Small intestine (tissue), 7 donors: Measurements from ENCODE around the gene ERMP1. TPM values are rescaled to one million over a fixed set of nuclear protein-coding genes. Genes with fewer than 3 reads are reported as not detected.
"Not testable (repeated sequence)": the region's sequence is repeated elsewhere in the genome, so short reads cannot be mapped to it uniquely, and the experiment has no call there.

ENCODE experiments used
- DNase-seq, 2 donors: peaks; one replicate each; pipeline versions ENCODE4 v3.0.0 to v3.0.0-alpha.2; 2013
- FAIRE-seq: peaks from 2 replicates; lab custom pipeline; 2012; peaks lifted over from hg19 to GRCh38; lab: Jason Lieb, UNC
- H3K27ac ChIP-seq, 3 donors: one replicate each; pipeline ENCODE4 v1.5.1; 2013; ENCODE audit warnings: low read length in 2 of 3, mild to moderate bottlenecking in 2 of 3, control low read depth in 1 of 3, inconsistent platforms in 1 of 3, low read depth in 1 of 3, moderate library complexity in 1 of 3
- H3K27me3 ChIP-seq, 3 donors: one replicate each; pipeline ENCODE4 v1.6.1; 2013; ENCODE audit warnings: low read length in 3 of 3, inconsistent platforms in 1 of 3; ENCODE audit not compliant: control insufficient read depth in 3 of 3, insufficient read depth in 3 of 3
- H3K36me3 ChIP-seq, 3 donors: one replicate each; pipeline ENCODE4 v1.6.1; 2013; ENCODE audit warnings: low read length in 3 of 3, inconsistent platforms in 1 of 3, low read depth in 1 of 3, mild to moderate bottlenecking in 1 of 3, moderate library complexity in 1 of 3; ENCODE audit not compliant: control insufficient read depth in 3 of 3, insufficient read depth in 2 of 3
- H3K4me1 ChIP-seq, 3 donors: one replicate each; pipeline ENCODE4 v1.6.1; 2013; ENCODE audit warnings: low read length in 2 of 3, inconsistent platforms in 1 of 3, low read depth in 1 of 3, mild to moderate bottlenecking in 1 of 3, moderate library complexity in 1 of 3; ENCODE audit not compliant: control insufficient read depth in 3 of 3, insufficient read depth in 2 of 3
- H3K4me3 ChIP-seq, 3 donors: one replicate each; pipeline ENCODE4 v1.5.1; 2013; ENCODE audit warnings: low read length in 3 of 3, control low read depth in 1 of 3, inconsistent platforms in 1 of 3, low read depth in 1 of 3, mild to moderate bottlenecking in 1 of 3, moderate library complexity in 1 of 3
- H3K9me3 ChIP-seq, 2 donors: one replicate each; pipeline ENCODE4 v1.6.1; 2013; ENCODE audit warnings: low read depth in 1 of 2, low read length in 1 of 2; ENCODE audit not compliant: control insufficient read depth in 2 of 2, insufficient read depth in 1 of 2
- WGBS, 3 donors: extraction: QIAGEN DNeasy Blood & Tissue Kit; methylation state at CpG; one replicate each; pipeline ENCODE4 v1.1.7; 2013; 5-methylcytosine and 5-hydroxymethylcytosine counted together
- polyA plus RNA-seq, 4 donors: library from polyadenylated mRNA; stranded (reverse) in 3 of 4; unstranded in 1 of 4; fragments of 200-250 nt in 3 of 4; fragments of 120-200 nt in 1 of 4; gene quantifications; one replicate each; pipeline versions ENCODE4 v1.2.1 to v1.2.3, GENCODE V29; 2013
- donor health status: healthy with polysubstance abuse.
- donor health status: control.
- donor health status: control.
- donor health status: Bipolar disorder and iron deficiency.
- donor health status: healthy.

Gene ERMP1
- polyA plus RNA-seq, 4 donors, result 2.0 to 22.3 (median 5.2) TPM

DNA sequence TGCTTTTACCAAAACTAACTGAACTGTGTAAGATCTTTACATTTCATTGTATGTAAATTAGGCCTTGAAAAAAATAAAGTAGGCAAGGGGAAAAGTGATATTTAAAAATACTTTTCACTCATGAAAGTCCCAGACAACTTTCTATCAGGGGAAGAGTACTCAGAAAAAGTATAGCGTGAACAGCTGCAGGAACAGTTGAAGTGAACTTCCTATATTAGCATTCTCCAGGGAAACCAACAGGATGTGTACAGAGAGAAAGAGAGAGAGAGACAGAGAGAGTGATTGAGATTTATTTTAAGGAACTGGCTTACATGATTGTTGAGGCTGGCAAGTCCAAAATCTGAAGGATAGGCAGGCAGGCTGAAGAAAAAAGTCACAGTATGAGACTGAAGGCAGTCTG, 42.0 kb downstream of the ERMP1 start:
- no peak overlapping the region for H3K27ac ChIP-seq
- FAIRE-seq, result no peak
- WGBS, 3 donors, result 75 to 88% (median 88%) methylated on average over 1 of the region's 1 CpG
- H3K4me3 ChIP-seq, result no peak overlapping the region
- H3K36me3 ChIP-seq, result peaks cover 0 to 11% (median 10%) of the 10 kb centered on the region in 3 donors
- no peak for DNase-seq
- no peaks in the 10 kb centered on the region for H3K27me3 ChIP-seq
- H3K4me1 ChIP-seq, result no peaks in the 10 kb centered on the region
- no peaks in the 10 kb centered on the region for H3K9me3 ChIP-seq

DNA sequence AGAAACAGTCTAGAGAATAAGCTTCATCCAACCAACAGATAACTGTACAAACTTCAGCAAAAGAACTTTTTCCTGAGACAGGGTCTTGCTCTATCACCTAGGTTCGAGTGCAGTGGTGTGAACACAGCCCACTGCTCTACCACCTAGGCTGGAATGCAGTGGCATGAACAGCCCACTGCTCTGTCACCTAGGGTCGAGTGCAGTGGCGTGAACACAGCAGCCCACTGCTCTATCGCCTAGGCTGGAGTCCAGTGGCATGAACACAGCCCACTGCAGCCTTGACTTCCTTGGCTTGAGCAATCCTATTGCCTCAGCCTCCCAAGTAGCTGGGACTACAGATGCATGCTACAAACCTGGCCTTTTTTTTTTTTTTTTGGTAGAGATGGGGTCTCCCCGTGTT, 43.4 kb downstream of the ERMP1 start:
- H3K4me1 ChIP-seq, result no peaks in the 10 kb centered on the region
- FAIRE-seq (no peak), DNase-seq (no peak)
- no peak overlapping the region for H3K4me3 ChIP-seq
- peaks cover 3 to 11% (median 10%) of the 10 kb centered on the region in 3 donors for H3K36me3 ChIP-seq
- H3K9me3 ChIP-seq, result no peaks in the 10 kb centered on the region
- 91 to 95% (median 94%) methylated on average over 5 of the region's 5 CpGs for WGBS, 3 donors
- no peaks in the 10 kb centered on the region for H3K27me3 ChIP-seq
- no peak overlapping the region for H3K27ac ChIP-seq

DNA sequence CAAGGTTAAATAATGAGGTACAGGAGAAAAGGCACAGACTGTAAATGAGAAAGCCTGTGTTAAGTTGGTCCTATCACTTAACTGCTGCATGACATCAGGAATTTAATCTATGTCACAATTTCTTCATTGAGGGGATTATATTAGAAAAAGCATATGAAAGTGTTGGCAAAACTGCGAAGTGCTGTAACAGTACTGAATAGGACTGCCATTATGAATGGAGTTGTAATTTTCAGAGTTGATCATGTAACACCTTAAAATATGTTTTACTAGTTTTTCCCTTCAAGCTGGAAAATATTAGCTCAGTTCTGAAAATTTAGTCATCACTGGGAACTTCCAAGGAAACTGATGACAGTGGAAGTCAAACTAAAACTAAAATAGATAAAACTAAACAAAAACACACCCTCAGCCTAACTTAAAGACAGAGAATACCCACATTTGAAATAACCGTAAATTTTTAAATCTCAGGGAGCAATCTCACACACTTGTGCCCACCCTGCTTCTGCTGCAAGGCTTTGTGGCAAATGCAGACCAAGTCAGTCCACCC, 45.1 kb downstream of the ERMP1 start:
- DNase-seq (no peak), FAIRE-seq (no peak)
- WGBS, 3 donors, result 69 to 95% (median 88%) methylated on average over 2 of the region's 2 CpGs
- Histone ChIP-seq H3K4me1 (no peaks in the 10 kb centered on the region), H3K27ac (no peak overlapping the region), H3K9me3 (no peaks in the 10 kb centered on the region), H3K4me3 (no peak overlapping the region), H3K27me3 (no peaks in the 10 kb centered on the region), H3K36me3 (peaks cover 3 to 11% (median 10%) of the 10 kb centered on the region in 3 donors)

DNA sequence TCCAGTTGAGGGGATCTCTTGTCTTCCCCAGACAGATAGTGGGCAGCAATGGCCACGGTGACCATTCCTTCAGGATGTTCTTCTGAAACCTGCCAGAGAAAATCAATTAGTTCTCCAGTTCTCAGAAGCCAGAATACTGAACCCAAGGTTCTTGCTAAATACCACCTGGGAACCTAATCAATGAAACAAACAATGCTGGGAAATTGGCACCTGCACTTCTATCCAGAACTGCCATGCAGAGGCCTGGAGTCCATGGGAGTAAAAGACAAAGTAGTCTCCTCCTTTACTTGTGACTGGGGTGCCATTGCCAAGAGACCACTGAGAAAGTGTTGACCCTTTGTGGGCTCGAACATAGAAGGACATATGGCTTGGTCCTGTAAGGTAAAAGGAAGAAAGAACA, 45.7 kb downstream of the ERMP1 start:
- H3K9me3 ChIP-seq, result no peaks in the 10 kb centered on the region

DNA sequence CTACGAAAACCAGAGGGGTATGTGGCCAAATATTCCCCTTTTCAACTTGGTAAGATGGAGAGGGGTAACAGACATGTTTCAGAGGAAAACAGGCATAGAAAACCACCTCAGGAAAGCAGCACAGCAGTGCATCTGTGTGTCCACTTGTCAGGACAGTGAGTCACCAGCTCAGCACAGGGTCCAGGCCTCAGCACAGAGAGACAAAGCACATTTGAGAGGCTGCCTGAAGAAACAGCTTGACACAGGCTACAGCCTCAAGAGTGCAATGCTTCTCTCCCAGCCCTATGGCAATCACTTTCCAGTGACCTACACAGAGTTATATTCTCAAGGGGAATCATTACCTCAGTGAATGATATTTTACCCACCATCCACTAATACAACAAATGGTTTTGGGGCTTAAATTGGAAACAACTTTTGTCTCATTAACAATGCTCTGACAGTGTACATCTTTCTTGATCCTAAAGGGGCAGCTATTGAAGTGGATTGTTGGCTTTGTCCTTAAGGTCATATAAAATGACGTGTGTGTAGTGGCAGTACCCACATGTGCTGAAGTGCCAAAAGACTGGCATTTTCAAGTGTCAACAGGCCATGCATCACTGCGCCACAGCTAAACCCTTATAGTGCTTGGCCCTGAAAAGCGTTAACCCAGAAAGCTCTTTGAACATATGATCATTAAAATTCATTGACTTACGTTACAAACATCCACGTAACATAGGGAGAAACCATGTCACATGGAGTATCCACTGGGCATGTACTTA, 46.4 kb downstream of the ERMP1 start:
- H3K27ac ChIP-seq, result no peak overlapping the region
- H3K27me3 ChIP-seq, result no peaks in the 10 kb centered on the region
- DNase-seq, result no peak
- H3K9me3 ChIP-seq, result no peaks in the 10 kb centered on the region
- H3K36me3 ChIP-seq, result peaks cover 3 to 11% (median 6%) of the 10 kb centered on the region in 3 donors
- FAIRE-seq, result no peak
- WGBS, 3 donors, result 92 to 97% (median 94%) methylated on average over 6 of the region's 6 CpGs
- no peak overlapping the region for H3K4me3 ChIP-seq
- no peaks in the 10 kb centered on the region for H3K4me1 ChIP-seq

More for the DNA sequence above, 45.7 kb downstream of the ERMP1 start:
- no peak for FAIRE-seq
- no peak overlapping the region for H3K4me3 ChIP-seq
- peaks cover 3 to 11% (median 10%) of the 10 kb centered on the region in 3 donors for H3K36me3 ChIP-seq
- H3K27ac ChIP-seq, result no peak overlapping the region
- 93 to 100% (median 97%) methylated on average over 2 of the region's 2 CpGs for WGBS, 3 donors
- H3K4me1 ChIP-seq, result no peaks in the 10 kb centered on the region
- DNase-seq, result no peak
- H3K27me3 ChIP-seq, result no peaks in the 10 kb centered on the region

DNA sequence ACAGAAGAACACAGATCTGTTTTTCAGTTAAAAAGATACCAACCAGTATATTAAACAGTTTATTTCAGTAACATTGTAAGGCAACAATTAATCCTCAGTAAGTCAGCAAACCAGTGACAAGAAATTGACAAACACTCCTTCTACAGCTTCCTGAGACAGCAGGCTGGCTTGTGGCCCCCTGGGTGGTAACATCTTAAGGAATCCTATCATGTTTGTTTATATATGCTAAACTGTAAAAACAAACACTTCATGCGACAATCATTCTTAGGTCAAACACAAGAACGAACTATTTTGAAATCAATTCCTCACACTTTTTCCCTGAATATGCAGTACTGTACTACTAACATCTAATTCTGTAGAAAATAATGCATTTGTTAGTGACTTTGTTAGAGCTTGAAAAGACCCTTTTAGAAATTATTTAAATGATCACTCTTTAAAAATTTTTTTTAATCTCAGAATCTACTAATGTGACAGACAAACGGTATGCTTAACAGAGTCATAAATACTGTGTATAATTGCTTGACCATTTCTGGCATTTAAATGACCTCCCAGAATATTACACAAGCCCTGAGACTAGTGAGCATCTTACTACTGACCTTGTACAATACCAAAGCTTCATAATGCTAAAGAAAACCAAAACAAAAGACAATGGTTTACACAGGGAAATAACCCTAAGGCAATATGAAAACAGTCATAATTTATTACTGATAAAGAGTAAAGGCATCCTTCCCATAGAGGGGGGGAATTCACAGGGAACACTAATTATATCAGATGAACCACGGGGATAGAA, 48.2 kb downstream of the ERMP1 start:
- FAIRE-seq, result no peak
- H3K36me3 ChIP-seq, result peaks cover 3 to 16% (median 8%) of the 10 kb centered on the region in 3 donors

DNA sequence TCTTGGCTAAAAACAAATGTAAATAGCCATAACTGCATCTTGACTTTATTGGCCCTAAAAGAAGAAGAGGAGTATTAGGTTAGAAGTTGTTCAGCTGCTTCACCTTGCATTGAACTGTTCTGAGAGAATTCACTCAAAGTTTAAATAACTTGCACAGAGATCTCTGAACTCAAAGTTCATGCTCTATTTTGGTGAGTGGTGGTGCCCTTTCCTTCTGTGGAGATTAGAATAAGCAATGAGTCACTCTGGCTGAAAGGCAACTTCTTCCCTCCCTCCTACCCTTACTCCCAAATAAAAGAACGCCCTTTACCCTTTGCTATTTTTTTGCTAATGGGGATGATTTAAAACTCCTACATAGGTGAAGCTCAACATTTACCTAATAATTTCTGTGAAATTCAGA, 48.9 kb downstream of the ERMP1 start:
- WGBS, 3 donors, result 73 to 92% (median 78%) methylated on average over 1 of the region's 1 CpG
- FAIRE-seq, result no peak
- H3K4me3 ChIP-seq, result no peak overlapping the region

More for the DNA sequence above, 48.2 kb downstream of the ERMP1 start:
- peaks cover 0 to 7% of the 10 kb centered on the region in 2 donors for H3K9me3 ChIP-seq
- no peaks in the 10 kb centered on the region for H3K4me1 ChIP-seq
- H3K27me3 ChIP-seq, result no peaks in the 10 kb centered on the region
- no peak overlapping the region for H3K27ac ChIP-seq
- DNase-seq, result no peak
- WGBS, 3 donors, result 53 to 71% (median 60%) methylated on average over 4 of the region's 4 CpGs
- H3K4me3 ChIP-seq, result no peak overlapping the region

DNA sequence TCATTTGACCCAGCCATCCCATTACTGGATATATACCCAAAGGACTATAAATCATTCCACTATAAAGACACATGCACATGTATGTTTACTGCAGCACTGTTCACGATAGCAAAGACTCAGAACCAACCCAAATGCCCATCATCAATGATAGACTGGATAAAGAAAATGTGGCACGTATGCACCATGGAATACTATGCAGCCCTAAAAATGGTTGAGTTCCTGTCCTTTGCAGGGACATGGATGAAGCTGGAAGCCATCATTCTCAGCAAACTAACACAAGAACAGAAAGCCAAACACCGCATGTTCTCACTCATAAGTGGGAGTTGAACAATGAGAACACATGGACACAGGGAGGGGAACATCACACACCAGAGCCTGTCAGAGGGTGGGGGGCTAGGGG, 49.5 kb downstream of the ERMP1 start:
- not testable (repeated sequence) for H3K27ac ChIP-seq, DNase-seq, H3K4me1 ChIP-seq, H3K27me3 ChIP-seq, H3K4me3 ChIP-seq, FAIRE-seq
- 99% methylated on average over 3 of the region's 3 CpGs for WGBS, 3 donors
- Histone ChIP-seq H3K9me3 (peaks cover 0 to 20% of the 10 kb centered on the region in 2 donors), H3K36me3 (peaks cover 11 to 25% (median 20%) of the 10 kb centered on the region in 3 donors)

More for the DNA sequence above, 48.9 kb downstream of the ERMP1 start:
- H3K4me1 ChIP-seq, result no peaks in the 10 kb centered on the region
- DNase-seq, result peak in 1 of 2 donors; percentile 13
- H3K27ac ChIP-seq, result no peak overlapping the region
- peaks cover 0 to 14% of the 10 kb centered on the region in 2 donors for H3K9me3 ChIP-seq
- H3K36me3 ChIP-seq, result peaks cover 7 to 20% (median 15%) of the 10 kb centered on the region in 3 donors
- no peaks in the 10 kb centered on the region for H3K27me3 ChIP-seq
